Measurements from ENCODE around the gene PAK3.

PAK3 gene

DNA sequence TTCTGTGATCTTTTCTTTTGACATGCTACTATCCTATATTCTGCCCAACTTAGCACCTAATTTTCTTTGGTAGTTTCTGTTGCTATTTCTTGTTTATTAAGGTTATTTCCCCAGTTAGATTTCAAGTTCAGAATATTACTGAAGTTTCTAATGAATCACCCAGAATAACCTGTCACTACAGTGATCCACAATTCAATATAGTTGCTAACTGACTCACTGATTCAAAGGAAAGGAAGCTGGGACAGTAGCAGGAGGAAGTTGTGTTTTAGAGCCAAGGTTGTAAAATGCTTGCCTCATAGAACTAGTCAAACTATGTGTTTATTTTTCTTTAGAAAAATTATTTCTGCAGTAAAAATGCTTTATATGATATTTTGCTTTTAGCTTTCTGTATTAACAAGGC lies 37.4 kb downstream of the PAK3 start:
- DNase-seq, result no peak

DNA sequence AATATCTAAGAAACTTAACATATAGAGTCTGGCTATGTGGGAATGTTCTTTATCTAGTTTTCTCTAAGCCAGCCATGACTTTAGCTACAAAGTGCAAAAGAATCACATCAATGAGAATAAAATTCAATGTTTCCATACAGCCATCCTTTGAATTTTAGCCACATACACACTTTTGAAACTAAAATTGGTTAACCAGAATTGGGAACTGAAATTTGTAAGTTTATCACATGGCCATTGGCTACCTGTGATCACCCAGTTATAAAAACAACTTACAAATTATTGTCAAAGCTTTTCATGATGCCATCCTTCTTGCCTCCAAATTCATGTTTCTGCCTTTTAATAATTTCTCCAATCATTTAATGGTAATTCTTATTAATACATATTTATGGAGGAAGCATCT lies 49.9 kb downstream of the PAK3 start:
- DNase-seq, result no peak

DNA sequence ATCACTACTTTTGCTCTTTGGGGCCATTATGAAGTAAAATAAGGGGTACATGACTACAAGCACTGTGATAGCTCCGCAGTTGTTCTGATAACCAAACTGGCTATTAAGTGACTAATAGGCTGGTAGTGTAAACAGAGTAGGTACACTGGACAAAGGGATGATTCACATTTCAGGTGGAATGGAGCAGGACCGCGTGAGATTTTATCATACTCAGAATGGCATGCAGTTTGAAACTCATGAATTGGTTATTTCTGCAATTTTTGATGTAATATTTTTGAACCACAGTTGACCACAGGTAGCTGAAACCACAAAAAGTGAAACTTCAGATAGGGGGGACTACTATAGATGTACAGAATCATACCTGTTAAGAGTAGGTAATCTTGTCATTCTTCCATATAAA lies 55.8 kb downstream of the PAK3 start:
- no peak for DNase-seq

DNA sequence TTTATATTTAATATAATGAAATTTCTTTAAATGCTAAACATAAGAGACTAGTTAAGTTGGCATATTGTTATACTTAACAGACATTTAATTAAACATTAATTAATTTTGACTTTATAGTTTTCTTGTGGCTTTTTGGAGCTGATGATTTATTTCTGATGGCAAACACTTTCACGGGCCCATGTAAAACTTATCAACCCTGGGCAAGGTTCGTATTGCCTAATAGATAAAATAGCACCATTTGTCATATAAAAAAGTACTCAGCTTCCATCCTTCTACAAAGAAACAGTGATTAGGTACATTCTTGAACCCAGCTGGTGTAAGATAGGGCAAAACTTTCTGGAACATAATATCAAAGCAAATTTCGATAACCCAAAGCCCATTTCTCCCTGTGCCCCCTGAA lies 63.2 kb downstream of the PAK3 start:
- DNase-seq, result no peak

GRCh38 chrX:111164728-111165127 lies 68.7 kb downstream of the PAK3 start:
- DNase-seq, result no peak

- DNase-seq, result no peak
These were observed 69.9 kb downstream of the PAK3 start for GRCh38 chrX:111165902-111166301.

GRCh38 chrX:111167334-111167733 lies 71.3 kb downstream of the PAK3 start:
- no peak for DNase-seq

DNA sequence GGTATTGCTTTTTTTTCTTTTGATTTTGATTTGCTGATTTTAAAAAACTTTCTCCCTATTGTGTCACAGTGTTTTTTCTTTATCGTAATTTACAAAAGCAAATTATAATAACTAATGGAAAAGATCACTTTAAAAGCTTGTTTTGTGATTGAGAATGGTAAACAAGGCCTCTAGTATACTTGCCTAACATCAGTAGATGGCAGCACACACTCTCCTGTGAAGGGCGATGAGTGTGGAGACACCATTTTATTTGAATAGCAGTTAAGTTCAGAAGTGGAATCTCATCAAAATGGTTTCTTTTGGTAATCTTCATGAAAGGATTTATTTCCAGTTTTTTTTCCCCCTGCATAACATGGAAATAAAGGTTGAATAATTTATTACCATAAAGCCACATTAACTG lies 72.3 kb downstream of the PAK3 start:
- no peak for DNase-seq

- no peak for DNase-seq
These were observed 73.2 kb downstream of the PAK3 start for GRCh38 chrX:111169141-111169540.

DNA sequence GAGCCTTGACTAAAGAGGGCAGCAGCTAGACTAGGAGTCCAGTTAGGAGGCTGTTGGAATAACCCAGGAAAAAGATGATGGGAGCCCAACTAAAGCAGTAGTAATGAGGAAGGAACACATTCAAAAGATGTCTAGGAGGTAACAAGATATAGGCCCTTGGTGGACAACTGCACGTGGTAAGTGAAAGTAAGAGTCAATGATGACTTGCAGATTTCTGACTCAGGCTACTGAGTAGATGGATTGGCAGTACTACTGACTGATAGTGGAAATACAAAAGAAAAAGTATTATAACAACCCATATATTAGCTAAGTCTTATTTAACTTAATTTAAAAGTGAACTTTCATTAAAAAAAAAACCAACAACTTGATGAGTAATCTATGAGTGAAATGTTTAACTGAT lies 74.0 kb downstream of the PAK3 start:
- no peak for DNase-seq

GRCh38 chrX:111180750-111181240 lies 84.8 kb downstream of the PAK3 start:
- DNase-seq, result no peak

GRCh38 chrX:111181951-111182350 lies 86.0 kb downstream of the PAK3 start:
- DNase-seq, result peak; percentile 3

GRCh38 chrX:111182997-111183396 lies 87.0 kb downstream of the PAK3 start:
- DNase-seq, result no peak

- no peak for DNase-seq
These were observed 95.6 kb downstream of the PAK3 start for GRCh38 chrX:111191598-111191997.

DNA sequence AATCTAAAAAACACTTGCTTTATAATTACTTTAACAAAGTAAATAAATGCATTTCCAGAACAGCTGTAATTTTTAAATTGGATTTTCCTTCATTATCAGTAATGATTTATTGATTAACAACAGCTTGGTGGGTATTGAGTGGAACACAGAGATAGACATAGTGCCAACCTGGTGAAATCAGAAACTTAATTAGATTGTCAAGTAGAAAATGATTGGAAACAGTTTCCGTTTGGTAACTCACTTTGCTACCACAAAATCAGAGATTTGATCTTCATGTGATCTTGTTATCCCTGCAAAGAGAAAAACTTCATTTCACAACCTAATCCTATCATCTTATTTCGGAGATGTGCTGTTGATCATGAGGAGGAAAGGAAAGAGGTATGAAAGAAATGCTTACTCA lies 103.5 kb downstream of the PAK3 start:
- no peak for DNase-seq

GRCh38 chrX:111200327-111200726 lies 104.3 kb downstream of the PAK3 start:
- DNase-seq, result no peak

- DNase-seq, result no peak
These were observed 111.9 kb downstream of the PAK3 start for GRCh38 chrX:111207851-111208250.

GRCh38 chrX:111216293-111216801 lies 120.4 kb downstream of the PAK3 start:
- DNase-seq, result no peak

DNA sequence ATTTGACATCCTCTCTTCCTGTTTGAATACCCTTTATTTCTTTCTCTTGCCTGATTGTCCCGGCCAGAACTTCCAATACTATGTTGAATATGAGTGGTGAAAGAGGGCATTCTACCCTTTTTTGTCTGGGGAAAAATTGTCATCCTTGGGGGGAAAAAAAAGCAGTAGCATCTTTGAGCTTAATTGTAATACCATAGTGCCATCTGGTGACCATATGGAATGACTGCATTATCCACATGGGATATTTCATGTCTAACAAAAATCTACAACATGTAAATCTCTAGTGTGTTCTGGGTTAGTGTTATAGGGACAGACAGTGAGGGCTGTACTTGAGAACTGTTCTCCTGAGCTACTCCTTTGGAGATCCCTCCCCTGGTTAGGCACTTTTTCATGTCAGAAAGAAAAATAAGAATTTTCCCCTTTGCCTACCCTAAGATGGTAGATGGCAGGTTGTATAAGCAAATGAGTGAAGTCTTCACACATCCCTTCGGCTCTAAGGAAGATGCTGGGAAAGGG lies 148.3 kb downstream of the PAK3 start:
- no peak for DNase-seq

- DNase-seq, result no peak
These were observed 159.1 kb downstream of the PAK3 start for GRCh38 chrX:111254896-111255693.

DNA sequence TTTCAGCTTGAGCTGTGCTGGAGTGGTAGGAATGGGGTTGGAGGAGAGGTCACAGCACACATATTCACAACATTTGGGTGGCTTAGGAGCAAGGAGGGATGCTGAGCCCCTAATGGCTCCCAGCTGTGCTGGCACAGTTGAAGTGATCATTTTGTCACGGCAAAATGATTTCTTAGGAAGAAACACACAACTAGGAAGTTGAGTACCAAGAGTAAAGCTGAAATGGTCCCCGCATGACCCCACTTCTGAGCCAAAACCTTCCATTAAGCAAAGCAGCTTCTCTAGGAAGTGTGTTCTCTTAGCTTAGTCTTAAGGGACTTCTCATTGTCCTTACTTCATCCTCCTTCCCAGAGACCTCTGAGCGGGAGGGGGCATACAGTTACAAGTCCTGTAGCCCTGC lies 161.7 kb downstream of the PAK3 start:
- no peak for DNase-seq

GRCh38 chrX:111259559-111259958 lies 163.6 kb downstream of the PAK3 start:
- DNase-seq, result no peak

DNA sequence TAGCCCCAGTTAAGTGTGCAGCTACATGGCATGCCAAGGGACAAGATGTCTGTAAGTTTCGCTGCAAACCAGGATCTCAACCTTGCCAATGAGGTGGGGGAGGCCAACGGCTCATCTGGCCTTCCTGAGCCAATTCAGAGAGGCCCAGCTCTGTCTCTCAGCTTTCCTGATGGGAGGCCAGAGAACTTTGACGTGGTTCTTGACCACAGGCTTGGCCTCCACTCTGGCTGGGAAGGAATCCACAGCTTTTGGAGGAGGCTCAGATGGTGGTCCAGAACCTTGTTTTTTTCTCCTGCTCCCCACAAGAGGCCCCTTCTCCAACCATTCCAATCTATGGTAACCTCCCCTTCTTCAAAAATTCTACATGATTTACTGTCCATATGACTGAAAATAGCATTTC lies 164.5 kb downstream of the PAK3 start:
- DNase-seq, result no peak

DNA sequence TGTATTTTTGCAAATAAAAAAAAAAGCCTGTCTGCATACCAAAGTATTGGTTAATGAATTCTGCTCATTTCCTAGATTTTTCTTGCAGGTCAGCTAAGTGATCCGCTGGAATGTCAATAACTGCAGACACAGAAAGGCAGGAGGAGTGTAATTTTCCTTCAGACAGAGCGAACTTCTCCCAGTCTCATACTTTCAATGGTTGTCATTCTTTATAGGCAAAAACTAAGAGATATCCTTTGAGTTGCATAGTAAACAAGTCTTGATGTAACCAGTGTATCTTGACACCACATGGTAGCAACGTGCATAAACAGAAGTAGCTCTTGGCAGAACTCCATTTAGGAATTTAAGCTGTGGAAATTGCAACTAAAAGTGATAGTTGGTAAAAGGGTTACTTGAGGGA lies 166.1 kb downstream of the PAK3 start:
- DNase-seq, result no peak

- no peak for DNase-seq
These were observed 168.4 kb downstream of the PAK3 start for GRCh38 chrX:111264385-111264784.
